Stimulated activated CD4-positive, alpha-beta T cell treated with anti-CD3 and anti-CD28 coated beads, Interleukin-12 subunit alpha, Interleukin-12 subunit beta, amount 100 ng/mL, for 48 hours (primary cell): ENCODE data around the gene HOXB4.

Experiments used
- DNase-seq, 3 donors: peaks; one replicate each; pipeline ENCODE4 v3.0.0-alpha.2; 2020; ENCODE audit warnings: low read depth in 2 of 3, low spot score in 1 of 3

The HOXB4 gene

GRCh38 chr17:48575066-48575582 lies 3.0 kb downstream of the HOXB4 start:
- DNase-seq, result no peak

DNA sequence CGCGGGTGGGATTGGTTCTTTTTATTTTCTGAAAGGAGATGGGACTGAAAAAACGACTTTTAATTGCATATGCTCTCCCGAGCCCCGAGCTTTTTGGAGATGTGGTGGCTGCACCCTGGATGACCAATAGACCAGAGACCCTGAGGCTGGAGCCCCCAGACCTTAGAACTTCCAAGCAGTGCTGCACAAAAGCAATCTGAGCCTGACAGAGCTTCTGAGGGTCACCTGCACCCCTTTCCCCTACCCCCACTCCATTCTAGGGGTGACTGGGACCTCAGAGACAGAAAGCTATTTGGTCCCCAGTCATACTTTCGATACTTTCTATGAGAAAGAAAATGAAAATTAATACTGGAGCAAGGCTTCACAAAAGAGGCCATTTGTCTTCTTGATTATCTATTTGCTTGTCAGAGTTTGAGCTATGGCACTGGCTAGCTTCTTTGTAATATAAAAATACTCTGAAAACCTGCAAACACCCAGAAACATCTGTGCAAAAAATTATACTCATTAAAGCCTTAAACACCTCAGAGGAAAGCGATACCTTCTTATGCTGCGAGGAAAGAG lies 3.6 kb downstream of the HOXB4 start:
- DNase-seq, result no peak

GRCh38 chr17:48571826-48572417 lies 6.2 kb downstream of the HOXB4 start:
- no peak for DNase-seq

DNA sequence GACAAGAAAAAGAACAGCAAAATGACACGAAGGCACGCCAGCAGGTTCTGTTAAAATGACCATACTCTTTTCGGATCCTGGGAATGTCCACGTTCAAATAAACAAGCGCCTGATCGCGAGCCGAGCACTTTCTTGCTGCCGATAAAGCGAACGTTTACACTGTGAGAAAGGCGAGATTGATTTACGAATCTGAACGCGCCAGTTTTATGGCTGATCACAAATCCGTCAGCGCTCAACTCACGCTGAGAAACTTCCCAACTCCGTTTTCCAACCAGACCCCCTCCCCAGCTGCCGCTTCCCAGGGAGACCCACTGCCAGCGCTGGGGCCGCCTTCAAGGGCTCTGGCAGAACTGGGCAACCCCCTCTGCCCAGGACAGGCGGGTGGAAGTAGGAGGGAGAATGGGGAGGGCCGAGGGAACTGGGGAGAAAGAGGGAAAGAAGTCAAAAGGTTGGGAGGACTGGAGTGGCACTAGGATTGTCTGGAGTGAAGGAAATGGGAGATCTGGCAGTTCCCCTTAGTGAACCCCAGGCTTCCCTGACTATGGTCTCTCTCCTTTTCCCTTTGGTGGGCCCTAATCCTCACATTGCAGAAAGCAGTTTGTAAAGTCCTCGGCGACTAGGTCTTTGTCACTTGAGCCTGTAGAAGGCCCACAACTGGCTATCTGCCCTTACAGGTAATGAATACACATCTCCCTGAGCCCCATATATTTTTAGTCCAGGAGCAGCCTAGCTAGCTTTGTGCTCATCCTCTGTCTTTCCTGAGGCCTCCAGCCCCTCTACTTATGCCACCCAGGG lies 6.9 kb downstream of the HOXB4 start:
- no peak for DNase-seq

GRCh38 chr17:48570325-48571023 lies 7.7 kb downstream of the HOXB4 start:
- no peak for DNase-seq

GRCh38 chr17:48569674-48570324 lies 8.4 kb downstream of the HOXB4 start:
- no peak for DNase-seq

DNA sequence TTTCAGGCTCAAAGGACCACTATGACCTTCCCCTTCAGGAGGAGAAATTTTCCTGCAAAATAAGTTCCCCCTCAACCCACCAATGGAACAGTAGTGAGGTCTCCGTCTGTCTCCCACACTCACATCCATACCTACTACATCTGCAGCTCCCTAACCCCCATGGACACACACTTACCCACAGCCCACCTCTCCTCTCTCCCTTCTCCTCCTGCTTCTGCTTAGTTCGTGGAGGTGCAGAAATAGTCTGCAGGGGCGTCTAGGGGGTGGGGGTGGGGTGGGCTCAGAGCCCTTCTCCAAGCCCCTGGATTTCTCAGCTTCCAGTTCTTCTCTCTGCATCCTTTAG lies 8.9 kb downstream of the HOXB4 start:
- DNase-seq, result no peak

GRCh38 chr17:48568499-48569239 lies 9.5 kb downstream of the HOXB4 start:
- DNase-seq, result no peak

GRCh38 chr17:48567646-48568354 lies 10.3 kb downstream of the HOXB4 start:
- DNase-seq, result no peak

DNA sequence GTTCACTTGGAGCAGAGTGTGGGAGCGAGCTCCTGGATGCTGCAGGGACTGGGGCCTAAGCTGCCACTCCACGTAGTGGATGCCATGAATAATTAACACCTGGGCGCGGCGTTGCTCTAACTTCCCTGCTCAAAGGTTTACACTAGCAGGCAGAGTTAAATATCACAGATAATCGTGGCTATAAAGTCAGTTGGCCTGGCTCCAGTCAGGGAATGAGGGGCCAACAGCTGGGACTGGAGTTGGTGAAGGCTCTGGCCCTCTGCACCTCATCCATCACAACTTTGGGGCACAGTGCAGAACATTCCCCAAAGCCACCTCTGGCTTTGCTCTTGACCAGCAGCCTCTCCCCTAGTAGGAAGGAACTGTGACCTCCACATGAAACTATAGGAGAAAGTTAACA lies 10.9 kb downstream of the HOXB4 start:
- DNase-seq, result no peak

DNA sequence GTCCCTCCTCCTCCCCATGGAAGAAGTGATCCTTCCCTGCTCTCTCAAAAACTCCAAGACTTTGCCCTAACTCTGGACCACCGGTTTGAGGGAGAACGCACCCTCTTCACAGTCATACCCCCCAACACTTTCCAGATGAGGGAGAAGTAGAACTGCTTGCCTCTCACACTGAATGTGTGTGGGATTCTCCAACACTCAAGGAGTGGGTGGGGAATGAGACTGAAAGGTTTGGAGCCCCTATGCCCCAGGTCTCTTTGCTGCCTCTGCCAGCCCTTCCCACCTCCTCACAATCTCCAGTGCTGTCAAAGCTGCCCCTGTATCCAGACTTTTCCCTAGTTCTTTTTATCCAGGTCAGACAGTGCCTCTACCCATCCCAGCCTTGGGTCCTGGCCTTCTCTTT lies 11.4 kb downstream of the HOXB4 start:
- no peak for DNase-seq

DNA sequence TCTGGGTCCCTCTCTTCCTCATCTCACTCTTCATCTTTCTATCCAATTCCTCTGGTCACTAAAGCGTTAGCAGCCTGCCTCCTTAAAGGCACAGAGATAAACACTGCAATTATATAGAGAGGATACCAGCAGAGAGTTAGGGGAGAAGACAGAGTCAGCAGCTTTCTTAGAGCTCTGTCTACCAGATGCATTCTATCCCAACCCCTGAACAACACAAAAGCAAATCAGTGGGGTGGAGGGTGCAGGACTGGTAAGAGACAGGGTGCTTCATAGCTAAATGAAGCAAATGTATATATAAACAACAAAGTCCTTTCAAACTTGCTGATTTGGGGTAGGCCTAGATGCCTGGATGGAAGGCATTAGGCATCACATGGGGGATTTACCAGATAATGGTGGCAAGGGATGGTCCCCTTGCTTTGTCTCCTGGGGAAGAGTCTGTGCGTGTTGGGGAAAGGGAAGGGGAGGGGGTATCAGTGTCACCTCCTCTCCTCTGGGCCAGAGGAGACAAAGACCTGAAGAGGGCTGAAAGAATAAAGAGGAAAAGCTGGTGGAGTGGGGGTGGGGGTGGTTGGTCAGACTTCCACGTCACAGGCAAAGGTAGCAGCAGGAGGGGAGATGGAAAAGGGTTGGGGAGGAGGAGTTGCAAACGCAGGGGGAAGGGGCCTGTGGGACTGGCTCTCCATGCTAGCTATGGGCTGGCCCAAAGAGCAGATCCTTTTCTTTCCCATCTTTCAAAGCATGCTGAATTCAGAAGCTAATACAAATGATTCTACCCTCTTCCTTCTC lies 12.0 kb downstream of the HOXB4 start:
- DNase-seq, result no peak

GRCh38 chr17:48565022-48565554 lies 13.1 kb downstream of the HOXB4 start:
- no peak for DNase-seq

- no peak for DNase-seq
Observed at GRCh38 chr17:48564188-48565021, 13.7 kb downstream of the HOXB4 start.

- DNase-seq, result no peak
Observed at GRCh38 chr17:48563867-48564187, 14.3 kb downstream of the HOXB4 start.

GRCh38 chr17:48563385-48563838 lies 14.7 kb downstream of the HOXB4 start:
- DNase-seq, result no peak

GRCh38 chr17:48562934-48563333 lies 15.2 kb downstream of the HOXB4 start:
- DNase-seq, result no peak
